WI38 (cell line): ENCODE data around the gene BRK1.
"Not testable (repeated sequence)": the region's sequence is repeated elsewhere in the genome, so short reads cannot be mapped to it uniquely, and the experiment has no call there.

ENCODE experiments used
- H3K4me3 ChIP-seq: 2 replicates; pipeline ENCODE4 v1.5.1; 2011; ENCODE audit warnings: low read depth, mild to moderate bottlenecking, control low read depth, low read length
- CTCF ChIP-seq: IDR thresholded peaks from 2 replicates; pipeline ENCODE4 v1.5.1; 2012; ENCODE audit warnings: low read depth, mild to moderate bottlenecking, control low read depth, low read length

The BRK1 gene

GRCh38 chr3:10121064-10121463 is 5.6 kb downstream of the BRK1 start:
- no peak overlapping the region for H3K4me3 ChIP-seq
- no peak for TF ChIP-seq CTCF

DNA sequence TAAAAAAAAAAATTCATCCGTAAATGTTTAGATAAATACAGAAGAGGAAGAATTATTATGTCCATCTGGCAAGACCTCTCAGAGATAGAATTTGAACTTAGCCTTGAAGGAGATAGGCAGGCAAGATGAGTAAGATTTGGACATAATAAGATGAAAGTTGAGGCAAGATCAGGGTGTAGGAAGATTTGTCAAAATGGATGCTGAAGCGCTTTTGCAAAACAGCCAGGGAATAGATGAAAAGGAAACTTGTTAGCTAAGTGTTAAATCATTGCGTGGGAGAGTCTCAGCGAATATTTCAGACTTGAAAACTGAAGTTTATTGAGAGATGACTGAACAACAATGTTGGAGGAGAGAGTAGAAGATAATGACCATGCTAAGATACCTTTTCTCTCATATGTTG is 7.2 kb downstream of the BRK1 start:
- no peak for TF ChIP-seq CTCF
- H3K4me3 ChIP-seq: no peak overlapping the region

- not testable (repeated sequence) for H3K4me3 ChIP-seq
Observed at GRCh38 chr3:10135872-10136271, 20.4 kb downstream of the BRK1 start.

GRCh38 chr3:10136426-10137005 is 21.0 kb downstream of the BRK1 start:
- no peak for TF ChIP-seq CTCF
- H3K4me3 ChIP-seq: no peak overlapping the region

GRCh38 chr3:10137178-10137577 is 21.7 kb downstream of the BRK1 start:
- H3K4me3 ChIP-seq: no peak overlapping the region
- TF ChIP-seq CTCF: no peak

GRCh38 chr3:10140996-10141546 is 25.6 kb downstream of the BRK1 start:
- TF ChIP-seq CTCF: no peak
- H3K4me3 ChIP-seq: no peak overlapping the region; the same call in 1 of the 2 replicates

DNA sequence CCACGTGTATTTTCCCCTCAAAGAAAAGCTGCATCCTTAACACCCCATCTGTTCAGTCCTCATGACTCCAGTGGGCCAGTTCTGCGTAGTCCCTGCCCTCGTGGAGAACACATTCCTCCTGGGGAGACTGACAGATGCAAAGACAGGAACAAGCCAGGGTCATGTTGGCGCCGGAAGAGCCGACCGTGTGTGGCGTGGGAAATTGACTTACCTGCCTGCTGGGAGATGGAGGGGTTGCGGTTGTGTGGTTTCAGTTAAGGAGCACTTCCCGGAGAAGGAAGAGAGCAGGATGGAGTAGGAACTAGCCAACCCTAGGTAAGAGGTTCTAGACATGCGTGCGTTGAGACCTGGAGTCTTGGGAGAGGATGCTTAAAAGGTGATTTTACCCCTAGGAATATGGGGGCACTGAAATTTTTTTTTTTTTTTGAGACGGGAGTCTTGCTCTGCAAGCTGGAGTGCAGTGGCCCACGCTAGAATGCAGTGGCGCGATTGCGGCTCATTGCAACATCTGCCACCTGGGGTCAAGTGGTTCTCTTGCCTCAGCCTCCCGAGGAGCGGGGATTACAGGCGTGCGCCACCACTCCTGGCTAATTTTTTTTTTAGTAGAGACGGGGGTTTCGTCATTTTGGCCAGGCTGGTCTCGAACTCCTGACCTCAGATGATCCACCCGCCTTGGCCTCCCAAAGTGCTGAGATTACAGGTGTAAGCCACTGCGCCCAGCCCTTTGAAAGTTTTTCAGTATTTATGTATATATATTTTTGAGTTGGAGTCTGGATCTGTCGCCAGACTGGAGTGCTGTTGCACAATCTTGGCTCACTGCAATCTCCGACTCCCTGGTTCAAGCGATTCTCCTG is 27.5 kb downstream of the BRK1 start:
- no peak for TF ChIP-seq CTCF
- H3K4me3 ChIP-seq: peak overlapping the region; percentile 68
